Stimulated activated CD4-positive, alpha-beta T cell treated with anti-CD3 and anti-CD28 coated beads, Interleukin-15, amount 100 ng/mL, for 48 hours (primary cell): ENCODE data around the gene C2CD4C.
"Not testable (repeated sequence)": the region's sequence is repeated elsewhere in the genome, so short reads cannot be mapped to it uniquely, and the experiment has no call there.

Experiments
- DNase-seq, 2 donors: peaks; one replicate each; pipeline ENCODE4 v3.0.0-alpha.2; 2020; ENCODE audit warnings: low read depth in 2 of 2

Gene C2CD4C

DNA sequence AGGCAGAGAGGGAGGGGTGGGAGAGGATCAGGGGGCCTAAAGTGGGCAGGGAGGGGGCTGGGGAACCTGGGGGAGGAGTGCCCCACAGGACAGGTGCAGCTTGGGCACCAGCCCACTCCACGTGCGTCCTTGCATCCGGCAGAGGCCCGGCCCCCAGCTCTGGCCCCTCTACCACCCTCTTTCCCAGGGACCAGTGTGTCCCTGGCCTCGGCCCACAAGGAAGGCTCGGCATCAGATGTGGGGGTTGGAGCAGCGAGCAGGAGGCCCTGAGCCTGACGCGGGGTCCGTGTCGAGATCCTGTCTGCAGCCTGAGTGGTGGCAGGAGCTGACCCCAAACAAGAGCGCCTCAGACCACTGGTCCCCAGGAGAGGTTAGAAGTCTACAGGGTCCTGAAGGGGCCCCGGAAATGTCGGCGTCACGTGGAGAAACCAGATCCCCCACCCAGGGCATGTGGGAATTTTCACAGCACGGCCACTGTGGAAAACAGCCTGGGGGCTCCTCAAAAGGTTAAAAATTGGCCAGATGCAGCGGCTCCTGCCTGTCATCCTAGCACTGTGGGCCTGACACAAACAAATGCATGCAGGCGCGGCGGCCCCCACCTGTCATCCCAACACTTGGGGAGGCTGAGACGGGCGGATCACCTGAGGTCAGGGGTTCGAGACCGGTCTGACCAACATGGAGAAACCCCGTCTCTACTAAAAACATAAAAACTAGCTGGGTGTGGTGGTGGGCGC, 30.4 kb upstream of the C2CD4C start:
- no peak for DNase-seq

DNA sequence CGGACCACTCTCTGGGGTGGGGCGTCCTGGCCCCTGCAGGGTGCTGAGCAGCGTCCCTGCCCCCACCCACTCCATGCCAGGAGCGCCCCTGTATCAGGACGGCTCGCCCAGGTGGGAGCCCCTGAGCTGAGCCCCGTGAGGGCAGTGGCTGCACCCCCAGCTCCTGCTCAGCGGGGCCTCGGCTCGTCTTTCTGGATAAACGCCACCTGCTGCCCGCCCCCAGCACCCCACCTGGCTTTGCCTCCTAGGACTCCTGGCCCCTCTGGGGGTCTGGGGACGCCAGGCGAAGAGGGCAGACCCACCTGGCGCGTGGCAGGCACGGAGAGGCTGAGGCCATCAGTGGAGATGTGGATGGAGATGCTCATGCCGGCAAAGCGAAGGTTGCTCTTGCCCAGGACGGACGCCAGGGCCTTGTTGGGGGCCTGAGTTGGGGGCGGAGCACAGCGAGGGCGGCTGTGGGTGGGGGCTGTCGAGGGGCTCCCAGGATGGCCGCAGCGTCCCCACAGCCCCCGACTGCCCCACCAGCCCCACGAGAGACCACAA, 29.5 kb upstream of the C2CD4C start:
- DNase-seq = no peak

DNA sequence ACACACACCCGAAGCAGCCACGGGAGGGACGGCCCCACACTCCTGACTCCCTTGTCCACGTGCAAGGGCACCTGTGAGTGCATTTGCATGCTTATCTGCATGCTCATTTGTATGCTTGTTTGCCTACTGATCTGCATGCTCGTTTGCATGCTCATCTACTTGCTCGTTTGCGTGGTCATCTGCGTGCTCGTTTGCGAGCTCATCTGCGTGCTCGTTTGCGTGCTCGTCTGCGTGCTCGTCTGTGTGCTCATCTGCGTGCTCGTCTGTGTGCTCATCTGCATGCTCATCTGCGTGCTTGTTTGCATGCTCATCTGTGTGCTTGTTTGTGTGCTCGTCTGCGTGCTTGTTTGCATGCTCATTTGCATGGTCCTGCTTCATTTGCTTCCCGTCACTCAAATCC, 28.1 kb upstream of the C2CD4C start:
- DNase-seq = no peak

DNA sequence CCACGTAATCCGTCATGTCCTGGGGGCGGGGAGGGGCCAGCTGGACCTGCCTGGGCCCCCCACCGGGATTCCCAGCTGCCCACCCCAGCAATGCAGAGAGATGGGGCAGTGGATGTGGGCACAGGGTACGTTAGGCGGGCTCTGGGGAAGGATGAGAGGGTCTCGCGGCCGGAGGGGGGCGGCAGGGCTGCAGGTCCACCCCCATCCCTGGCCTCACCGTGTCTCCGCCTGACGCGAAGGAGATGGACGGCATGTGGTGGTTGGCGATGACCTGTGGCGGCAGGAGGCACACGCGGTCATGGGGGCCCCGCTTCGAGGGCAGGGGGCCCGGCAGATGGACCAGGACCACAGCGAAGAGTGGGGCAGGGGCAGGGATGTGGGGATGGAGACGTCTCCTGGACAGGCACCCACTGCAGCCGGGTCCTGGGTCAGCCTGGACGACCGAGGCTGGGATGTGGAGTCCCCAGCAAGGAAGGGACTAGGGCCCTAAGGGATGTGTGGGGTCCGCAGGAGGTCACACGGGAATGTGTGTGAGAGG, 27.5 kb upstream of the C2CD4C start:
- DNase-seq = no peak

DNA sequence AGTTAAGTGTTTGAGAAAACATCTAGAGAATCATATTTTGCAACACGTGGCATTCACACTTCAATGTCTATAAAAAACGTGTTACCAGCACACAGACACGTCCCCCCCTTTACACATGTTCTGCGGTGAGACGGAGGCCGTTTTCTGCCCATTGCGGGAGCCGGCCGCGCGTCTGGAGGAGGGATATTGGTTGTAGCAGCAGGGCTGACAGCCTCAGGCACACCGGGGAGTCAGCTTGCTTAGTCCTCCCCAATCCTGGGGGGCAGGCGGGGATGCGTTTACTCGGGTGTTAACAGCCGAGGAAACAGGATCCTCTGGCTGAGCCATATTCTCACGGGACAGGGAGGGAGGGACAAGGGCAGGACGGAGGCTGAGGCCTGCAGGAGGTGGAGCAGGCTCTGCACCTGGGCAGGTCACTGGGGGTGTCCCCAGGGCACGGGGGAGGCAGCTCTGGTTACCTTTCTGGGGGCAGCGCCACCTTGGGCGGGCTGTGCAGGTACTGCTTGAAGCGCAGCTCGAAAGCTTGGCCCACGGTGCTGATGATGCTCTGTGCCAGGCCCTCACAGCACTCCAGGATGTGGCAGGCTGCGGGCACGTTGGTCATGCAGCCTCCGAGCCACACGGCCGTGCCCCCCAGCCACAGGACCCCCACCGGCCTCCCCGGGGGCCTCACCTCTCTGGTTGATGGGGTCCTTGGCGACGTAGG, 26.9 kb upstream of the C2CD4C start:
- DNase-seq = no peak

DNA sequence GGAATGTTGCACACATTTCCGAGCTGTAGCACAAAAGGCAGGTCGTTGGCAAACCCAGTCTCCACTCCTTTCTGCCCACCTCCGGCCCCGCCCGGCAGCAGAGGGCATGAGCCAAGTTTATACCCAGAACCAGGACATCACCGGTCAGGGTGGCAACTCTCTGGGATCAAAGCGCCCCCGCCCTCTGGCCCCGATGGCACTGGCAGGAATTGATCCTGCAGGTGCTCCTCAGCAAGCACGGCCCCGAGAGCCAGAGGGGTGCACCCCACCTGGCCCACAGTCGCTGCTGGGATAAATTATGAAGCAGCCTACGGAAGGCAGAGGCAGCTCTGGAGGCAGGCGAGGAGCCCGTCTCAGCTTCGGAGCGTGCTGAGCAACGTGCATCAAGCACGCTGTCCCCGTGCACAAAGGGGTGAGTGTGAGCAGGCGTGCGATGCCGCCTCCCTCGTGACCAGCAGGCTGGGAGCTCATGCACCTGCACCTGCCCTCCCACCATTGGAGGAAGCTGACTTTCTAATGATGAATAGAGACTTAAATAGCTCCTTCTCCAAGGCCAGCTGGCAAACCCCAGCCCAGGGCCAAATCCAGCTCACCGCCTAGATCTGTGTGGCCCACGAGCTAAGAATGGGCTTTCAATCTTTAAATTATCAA, 26.2 kb upstream of the C2CD4C start:
- DNase-seq = no peak

DNA sequence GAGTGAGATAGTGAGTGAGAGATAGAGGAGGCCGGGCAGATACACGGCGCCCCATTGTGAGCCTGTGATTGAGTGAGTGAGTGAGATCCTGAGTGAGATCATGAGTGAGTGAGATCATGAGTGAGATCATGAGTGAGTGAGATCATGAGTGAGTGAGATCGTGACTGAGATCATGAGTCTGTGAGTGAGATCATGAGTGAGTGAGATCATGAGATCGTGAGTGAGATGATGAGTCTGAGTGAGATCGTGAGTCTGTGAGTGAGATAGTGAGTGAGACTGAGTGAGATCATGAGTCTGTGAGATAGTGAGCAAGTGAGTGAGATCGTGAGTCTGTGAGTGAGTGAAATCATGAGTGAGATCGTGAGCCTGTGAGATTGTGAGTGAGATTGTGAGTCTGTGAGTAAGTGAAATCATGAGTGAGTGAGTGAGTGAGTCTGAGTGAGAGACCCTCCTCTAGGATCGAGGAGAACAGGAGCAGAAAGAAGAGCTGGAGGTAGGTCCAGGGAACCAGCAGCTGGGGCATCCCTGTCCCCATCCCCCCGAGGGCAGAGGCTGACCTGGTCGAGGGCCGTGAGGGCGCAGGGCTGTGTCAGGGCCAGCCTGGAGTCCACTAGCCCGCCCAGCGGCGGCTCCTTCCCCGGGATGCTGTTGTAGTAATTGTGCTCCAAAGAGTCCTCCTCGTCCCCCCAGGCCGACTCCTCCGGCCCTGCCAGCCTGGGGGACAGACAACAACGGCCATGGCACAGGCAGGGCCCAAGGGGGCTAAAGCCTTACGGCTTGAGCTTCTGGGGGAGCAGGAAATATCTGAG, 25.4 kb upstream of the C2CD4C start:
- DNase-seq = no peak

- DNase-seq = no peak
Observed at GRCh38 chr19:430701-431100, 21.8 kb upstream of the C2CD4C start.

- no peak for DNase-seq
Observed at GRCh38 chr19:428149-428548, 19.2 kb upstream of the C2CD4C start.

- DNase-seq = not testable (repeated sequence)
Observed at GRCh38 chr19:427675-428074, 18.7 kb upstream of the C2CD4C start.

GRCh38 chr19:426725-427445, 17.9 kb upstream of the C2CD4C start:
- no peak for DNase-seq

DNA sequence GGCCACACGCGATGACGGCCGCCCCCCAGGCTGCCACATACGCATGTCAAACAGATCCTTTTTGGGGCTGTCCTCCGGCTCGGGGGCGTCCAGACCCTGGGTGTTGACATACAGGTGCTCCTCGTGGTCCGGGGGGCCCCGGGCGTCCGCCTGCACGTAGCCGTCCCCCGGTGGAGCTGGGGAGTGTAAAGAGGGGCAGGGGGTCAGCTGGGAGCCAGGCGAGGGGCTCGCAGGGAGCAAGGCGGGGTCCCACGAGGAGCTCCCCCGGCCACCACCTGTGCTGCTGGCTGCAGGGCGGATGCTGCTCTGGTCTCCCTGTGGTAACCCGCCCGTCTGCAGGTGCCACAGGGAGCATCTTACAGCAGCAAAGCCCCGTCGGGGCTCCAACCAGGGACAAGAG, 16.1 kb upstream of the C2CD4C start:
- DNase-seq = no peak

GRCh38 chr19:424546-424945, 15.6 kb upstream of the C2CD4C start:
- DNase-seq = no peak

GRCh38 chr19:423691-424466, 14.9 kb upstream of the C2CD4C start:
- DNase-seq = no peak

DNA sequence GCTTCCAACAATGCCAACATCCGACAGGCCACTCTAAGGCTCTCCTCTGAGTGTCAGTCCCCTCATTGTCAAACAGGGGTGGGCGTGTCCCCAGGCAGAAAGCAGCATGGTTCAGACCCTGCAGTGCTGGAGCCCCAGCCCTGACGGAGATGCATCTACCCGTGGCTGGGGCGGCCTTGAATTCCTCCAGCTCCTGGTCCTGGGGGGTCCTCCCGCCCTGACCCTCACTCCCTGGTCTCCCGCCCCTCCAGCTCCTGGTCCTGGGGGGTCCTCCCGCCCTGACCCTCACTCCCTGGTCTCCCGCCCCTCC, 13.9 kb upstream of the C2CD4C start:
- DNase-seq = not testable (repeated sequence)

DNA sequence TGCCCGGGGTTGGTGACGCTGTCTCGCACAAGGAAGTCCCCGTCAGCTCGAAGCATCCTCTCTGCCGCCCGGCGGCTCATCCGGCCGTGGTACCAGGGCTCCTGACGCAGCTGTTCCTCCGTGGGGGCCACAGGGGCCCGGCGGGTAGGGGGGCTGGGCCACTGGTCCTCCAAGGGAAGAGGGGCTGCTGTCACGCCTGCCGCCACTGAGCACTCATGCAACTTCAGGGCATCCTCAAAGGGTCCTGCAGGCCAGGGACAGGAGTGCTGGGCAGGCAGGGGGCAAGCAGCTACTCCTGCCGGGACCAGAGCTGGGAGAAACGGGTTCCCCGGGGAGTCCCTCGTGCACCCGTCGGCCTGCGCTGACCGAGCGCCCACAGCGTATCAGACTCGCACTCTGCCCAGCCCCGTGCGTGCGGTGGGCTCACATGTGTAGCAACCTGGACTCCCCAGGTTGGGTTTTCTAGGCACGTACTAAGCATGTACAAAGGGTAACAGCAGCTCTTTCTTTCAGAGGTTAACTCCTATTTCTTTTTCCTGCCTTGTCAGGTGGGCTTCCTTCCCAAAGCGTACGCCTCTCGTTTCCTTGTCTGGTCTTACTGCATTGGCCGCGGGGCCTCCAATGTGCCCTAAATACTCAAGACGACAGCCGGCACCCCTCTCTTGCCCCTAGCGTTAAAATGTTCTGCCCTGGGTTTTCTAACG, 13.4 kb upstream of the C2CD4C start:
- no peak for DNase-seq

GRCh38 chr19:419721-420515, 11.0 kb upstream of the C2CD4C start:
- no peak for DNase-seq

DNA sequence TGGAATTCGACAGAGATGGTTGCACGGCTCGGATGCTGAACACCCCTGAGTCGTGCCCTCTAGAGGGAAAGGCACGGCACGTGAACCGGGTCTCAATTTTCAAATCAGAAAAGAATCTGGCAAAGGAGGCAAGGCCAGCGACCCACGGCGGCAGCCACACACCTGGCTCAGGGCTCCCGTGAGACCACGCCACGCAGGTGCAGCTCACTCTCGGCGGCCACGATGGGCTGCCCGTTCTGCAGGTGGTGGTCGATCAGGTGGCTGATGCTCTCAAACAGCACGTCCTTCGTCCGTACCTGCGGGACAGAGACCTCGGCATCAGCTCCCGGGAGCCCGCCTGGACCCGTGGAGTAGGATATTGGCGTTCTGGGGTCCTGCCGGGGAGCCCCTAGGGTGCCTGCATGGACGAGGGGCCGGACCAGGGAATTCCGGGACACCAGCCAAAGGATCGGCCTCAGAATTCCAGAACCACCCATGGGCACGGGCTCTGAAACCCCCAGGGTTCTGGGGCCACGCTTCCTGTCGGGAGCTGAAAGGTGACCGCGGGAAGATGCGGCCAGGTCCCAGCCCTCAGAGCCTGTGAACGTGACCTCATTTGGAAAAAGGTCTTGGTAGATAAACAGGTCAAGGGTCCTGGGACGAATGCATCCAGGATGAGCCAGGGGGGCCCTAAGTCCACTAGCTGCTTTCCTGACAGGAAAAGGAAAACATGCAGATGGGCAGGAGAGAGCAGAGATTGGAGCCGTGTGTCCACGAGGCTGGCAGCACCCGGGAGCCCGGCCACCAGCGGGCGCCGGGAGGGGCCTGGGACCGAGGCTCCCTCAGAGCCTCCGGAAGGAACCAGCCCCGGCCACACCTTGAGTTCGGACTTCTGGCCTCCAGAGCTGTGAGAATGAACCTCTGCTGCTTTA, 10.1 kb upstream of the C2CD4C start:
- DNase-seq = no peak
